ENCODE measurements around the gene RAB11A. TPM values are rescaled to one million over a fixed set of nuclear protein-coding genes. Genes with fewer than 3 reads are reported as not detected.

The RAB11A gene
- total RNA-seq, 1 donor = 51.0 TPM

GRCh38 chr15:65940618-65940909 lies 71.3 kb downstream of the RAB11A start:
- no peak overlapping the region for H3K4me3 ChIP-seq (ENCODE audit: low read depth, low read length)
- DNase-seq (ENCODE audit: low read depth) = no peak
- TF ChIP-seq CTCF (IDR thresholded peaks at IDR 0.05; ENCODE audit: insufficient read depth, low read depth, low read length) = no peak

Small RNAs within 50 kb of the gene (small RNA-seq; reads per million reads assigned to genes)
- gene RF00026 = not detected

Other genes starting within 250 kb of the RAB11A start
- 5.2 and 9.3 TPM in 2 replicates for gene SLC24A1, start 247.6 kb upstream of the RAB11A start, total RNA-seq
- gene DENND4A, start 77.2 kb upstream of the RAB11A start, total RNA-seq = 20.0 and 37.6 TPM in 2 replicates

Data from fibroblast of villous mesenchyme (primary cell).